Measurements from ENCODE around the gene TGFBR3.

The TGFBR3 gene

DNA sequence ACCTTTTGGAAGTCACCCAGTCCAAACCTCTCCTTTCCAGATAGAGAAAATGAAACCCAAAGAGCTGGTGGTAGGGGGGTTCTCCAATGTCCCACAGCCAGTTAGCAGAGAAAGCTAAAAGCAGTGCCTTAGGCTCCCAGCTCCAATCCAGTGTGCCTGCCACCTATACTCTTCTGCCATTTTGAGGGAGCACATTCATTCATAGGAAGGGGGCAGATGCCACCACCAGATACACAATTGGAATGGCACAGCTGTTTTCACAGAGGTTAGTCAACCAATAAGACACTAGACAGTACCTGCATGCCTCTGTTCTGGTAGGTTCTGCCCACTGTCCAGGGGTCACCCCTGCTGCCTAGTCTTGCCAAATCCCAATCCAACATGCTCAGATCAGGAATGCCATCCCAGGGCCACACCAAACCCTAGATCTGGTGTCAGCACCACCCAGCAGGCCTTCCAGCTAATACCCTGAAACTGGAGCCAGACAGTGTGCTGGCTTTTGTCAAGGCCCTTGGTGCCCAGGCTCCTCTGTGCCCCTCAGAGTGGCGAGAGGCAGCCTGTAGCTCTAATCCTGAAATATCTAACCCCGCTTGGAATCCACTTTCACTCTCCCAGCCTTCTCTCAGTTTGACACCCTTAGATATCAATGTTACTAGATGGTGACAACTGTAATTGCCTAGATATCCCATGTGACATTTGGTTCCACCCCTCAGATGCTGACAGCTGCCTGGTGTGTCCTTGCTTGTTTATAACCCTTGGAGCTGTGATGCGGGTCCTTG, 178.6 kb downstream of the TGFBR3 start:
- Histone ChIP-seq H3K9me3 (ENCODE audit: control insufficient read depth, insufficient read depth, low read depth, low read length) (no peaks in the 10 kb centered on the region), H3K27ac (ENCODE audit: extremely low read depth, low read depth, low read length) (no peak overlapping the region), H3K36me3 (ENCODE audit: control insufficient read depth in 2 of 2, insufficient read depth in 1 of 2, low read length in 2 of 2) (peaks cover 0 to 31% of the 10 kb centered on the region in 2 experiments; a peak in 1 of 3 replicates), H3K4me3 (ENCODE audit: low read depth, low read length) (no peak overlapping the region), H3K4me1 (ENCODE audit: control insufficient read depth, insufficient read depth, low read length) (no peaks in the 10 kb centered on the region)
- TF ChIP-seq ZSCAN23 (tag by site-specific recombination; IDR thresholded peaks at IDR 0.05) (no peak), ZNF530 (tag by site-specific recombination; IDR thresholded peaks at IDR 0.05; ENCODE audit: low read depth) (no peak), ZFP3 (tag by site-specific recombination; IDR thresholded peaks at IDR 0.05; ENCODE audit: low read depth) (no peak)
- ChIA-PET POLR2A (no interaction called here), CTCF (no interaction called here)

DNA sequence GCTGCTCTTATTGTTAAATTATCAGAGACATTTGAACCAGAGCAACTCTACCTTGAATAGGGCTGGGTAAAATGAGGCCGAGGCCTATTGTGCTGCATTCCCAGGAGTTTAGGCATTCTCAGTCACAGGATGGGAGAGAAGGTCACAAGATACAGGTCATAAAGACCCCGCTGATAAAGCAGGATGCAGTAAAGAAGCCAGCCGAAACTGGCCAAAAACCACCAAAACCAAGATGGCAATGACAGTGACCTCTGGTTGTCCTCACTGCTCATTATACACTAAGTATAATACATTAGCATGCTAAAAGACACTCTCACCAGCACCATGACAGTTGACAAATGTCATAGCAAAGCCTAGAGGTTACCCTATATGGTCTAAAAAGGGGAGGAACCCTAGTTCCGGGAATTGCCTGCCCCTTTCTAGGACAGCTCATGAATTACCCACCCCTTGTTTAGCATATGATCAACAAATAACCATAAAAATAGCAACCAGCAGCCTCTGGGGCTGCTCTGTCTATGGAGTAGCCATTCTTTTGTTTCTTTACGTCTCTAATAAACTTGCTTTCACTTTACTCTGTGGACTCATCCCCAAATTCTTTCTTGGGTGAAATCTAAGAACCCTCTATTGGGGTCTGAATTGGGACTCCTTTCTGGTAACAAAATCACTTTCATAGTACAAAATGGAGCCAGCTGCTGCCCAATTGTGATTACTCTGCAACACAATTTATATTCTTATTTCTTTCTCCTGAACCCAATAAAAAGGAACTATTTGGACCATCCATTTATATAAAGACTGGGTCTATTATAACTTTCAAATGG, 179.6 kb downstream of the TGFBR3 start:
- H3K27ac ChIP-seq (ENCODE audit: extremely low read depth, low read depth, low read length), result no peak overlapping the region
- H3K4me1 ChIP-seq (ENCODE audit: control insufficient read depth, insufficient read depth, low read length), result no peaks in the 10 kb centered on the region
- TF ChIP-seq ZNF112 (tag by site-specific recombination; IDR thresholded peaks at IDR 0.05) (no peak), ZNF571 (tag by site-specific recombination; IDR thresholded peaks at IDR 0.05) (no peak), ZNF394 (tag by site-specific recombination; IDR thresholded peaks at IDR 0.05; ENCODE audit: borderline replicate concordance) (no peak), GLIS1 (tag by site-specific recombination; IDR thresholded peaks at IDR 0.05) (no peak), ZNF16 (tag by site-specific recombination; IDR thresholded peaks at IDR 0.05; ENCODE audit: low read depth) (no peak), ZNF677 (tag by site-specific recombination; IDR thresholded peaks at IDR 0.05) (no peak), OVOL3 (tag by site-specific recombination; IDR thresholded peaks at IDR 0.05) (no peak), ZNF366 (tag by site-specific recombination; conservative IDR thresholded peaks at IDR 0.05) (no peak), SP7 (tag by site-specific recombination; IDR thresholded peaks at IDR 0.05) (no peak), ZNF221 (tag by site-specific recombination; IDR thresholded peaks at IDR 0.05; ENCODE audit: borderline replicate concordance) (no peak)
- TF ChIP-seq, protein P1, sequence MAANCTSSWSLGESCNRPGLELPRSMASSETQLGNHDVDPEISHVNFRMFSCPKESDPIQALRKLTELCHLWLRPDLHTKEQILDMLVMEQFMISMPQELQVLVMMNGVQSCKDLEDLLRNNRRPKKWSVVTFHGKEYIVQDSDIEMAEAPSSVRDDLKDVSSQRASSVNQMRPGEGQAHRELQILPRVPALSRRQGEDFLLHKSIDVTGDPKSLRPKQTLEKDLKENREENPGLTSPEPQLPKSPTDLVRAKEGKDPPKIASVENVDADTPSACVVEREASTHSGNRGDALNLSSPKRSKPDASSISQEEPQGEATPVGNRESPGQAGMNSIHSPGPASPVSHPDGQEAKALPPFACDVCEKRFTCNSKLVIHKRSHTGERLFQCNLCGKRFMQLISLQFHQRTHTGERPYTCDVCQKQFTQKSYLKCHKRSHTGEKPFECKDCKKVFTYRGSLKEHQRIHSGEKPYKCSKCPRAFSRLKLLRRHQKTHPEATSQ (tag by site-specific recombination; IDR thresholded peaks at IDR 0.05), result no peak
- TF ChIP-seq, protein P2, sequence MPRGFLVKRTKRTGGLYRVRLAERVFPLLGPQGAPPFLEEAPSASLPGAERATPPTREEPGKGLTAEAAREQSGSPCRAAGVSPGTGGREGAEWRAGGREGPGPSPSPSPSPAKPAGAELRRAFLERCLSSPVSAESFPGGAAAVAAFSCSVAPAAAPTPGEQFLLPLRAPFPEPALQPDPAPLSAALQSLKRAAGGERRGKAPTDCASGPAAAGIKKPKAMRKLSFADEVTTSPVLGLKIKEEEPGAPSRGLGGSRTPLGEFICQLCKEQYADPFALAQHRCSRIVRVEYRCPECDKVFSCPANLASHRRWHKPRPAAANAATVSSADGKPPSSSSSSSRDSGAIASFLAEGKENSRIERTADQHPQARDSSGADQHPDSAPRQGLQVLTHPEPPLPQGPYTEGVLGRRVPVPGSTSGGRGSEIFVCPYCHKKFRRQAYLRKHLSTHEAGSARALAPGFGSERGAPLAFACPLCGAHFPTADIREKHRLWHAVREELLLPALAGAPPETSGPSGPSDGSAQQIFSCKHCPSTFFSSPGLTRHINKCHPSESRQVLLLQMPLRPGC (tag by site-specific recombination; IDR thresholded peaks at IDR 0.05), result no peak
- TF ChIP-seq, protein P3, sequence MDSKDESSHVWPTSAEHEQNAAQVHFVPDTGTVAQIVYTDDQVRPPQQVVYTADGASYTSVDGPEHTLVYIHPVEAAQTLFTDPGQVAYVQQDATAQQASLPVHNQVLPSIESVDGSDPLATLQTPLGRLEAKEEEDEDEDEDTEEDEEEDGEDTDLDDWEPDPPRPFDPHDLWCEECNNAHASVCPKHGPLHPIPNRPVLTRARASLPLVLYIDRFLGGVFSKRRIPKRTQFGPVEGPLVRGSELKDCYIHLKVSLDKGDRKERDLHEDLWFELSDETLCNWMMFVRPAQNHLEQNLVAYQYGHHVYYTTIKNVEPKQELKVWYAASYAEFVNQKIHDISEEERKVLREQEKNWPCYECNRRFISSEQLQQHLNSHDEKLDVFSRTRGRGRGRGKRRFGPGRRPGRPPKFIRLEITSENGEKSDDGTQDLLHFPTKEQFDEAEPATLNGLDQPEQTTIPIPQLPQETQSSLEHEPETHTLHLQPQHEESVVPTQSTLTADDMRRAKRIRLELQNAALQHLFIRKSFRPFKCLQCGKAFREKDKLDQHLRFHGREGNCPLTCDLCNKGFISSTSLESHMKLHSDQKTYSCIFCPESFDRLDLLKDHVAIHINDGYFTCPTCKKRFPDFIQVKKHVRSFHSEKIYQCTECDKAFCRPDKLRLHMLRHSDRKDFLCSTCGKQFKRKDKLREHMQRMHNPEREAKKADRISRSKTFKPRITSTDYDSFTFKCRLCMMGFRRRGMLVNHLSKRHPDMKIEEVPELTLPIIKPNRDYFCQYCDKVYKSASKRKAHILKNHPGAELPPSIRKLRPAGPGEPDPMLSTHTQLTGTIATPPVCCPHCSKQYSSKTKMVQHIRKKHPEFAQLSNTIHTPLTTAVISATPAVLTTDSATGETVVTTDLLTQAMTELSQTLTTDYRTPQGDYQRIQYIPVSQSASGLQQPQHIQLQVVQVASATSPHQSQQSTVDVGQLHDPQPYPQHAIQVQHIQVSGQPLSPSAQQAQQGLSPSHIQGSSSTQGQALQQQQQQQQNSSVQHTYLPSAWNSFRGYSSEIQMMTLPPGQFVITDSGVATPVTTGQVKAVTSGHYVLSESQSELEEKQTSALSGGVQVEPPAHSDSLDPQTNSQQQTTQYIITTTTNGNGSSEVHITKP (tag by site-specific recombination; IDR thresholded peaks at IDR 0.05), result no peak
- TF ChIP-seq, protein P4, sequence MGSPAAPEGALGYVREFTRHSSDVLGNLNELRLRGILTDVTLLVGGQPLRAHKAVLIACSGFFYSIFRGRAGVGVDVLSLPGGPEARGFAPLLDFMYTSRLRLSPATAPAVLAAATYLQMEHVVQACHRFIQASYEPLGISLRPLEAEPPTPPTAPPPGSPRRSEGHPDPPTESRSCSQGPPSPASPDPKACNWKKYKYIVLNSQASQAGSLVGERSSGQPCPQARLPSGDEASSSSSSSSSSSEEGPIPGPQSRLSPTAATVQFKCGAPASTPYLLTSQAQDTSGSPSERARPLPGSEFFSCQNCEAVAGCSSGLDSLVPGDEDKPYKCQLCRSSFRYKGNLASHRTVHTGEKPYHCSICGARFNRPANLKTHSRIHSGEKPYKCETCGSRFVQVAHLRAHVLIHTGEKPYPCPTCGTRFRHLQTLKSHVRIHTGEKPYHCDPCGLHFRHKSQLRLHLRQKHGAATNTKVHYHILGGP (tag by site-specific recombination; IDR thresholded peaks at IDR 0.05), result no peak
- CTCF ChIA-PET, result no interaction called here
- no peak overlapping the region for H3K4me3 ChIP-seq (ENCODE audit: low read depth, low read length)
- no peaks in the 10 kb centered on the region for H3K9me3 ChIP-seq (ENCODE audit: control insufficient read depth, insufficient read depth, low read depth, low read length)
- POLR2A ChIA-PET, result interaction anchor here (0.6 kb wide), 1 partner anchor 77 kb away, joined by 4 read pairs; no protein-coding TSS in a partner anchor
- peaks cover 0 to 21% of the 10 kb centered on the region in 2 experiments; a peak in 1 of 3 replicates for H3K36me3 ChIP-seq (ENCODE audit: control insufficient read depth in 2 of 2, insufficient read depth in 1 of 2, low read length in 2 of 2)
